ENCODE measurements around the gene ZNF235.

DNA sequence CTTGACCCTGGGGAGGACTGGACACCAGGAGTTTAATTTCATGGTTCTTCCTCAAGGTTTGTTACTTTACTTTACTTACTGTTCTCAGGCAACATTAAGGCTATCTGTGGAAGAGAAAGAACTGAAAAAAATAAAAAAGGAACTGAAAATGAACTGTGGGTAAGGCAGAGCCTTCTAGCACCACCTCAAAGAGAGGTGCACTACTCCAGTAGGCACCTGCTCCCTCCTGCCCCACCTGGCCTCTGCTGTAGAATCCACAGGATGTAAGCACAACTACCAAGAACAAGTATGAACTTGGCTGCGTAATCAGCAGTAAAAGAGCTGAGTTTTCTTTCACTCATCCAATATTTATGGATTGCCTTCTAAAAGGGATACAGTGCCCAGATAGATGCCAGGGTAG is 39.4 kb upstream of the ZNF235 start:
- TF ChIP-seq EZH2phosphoT487 (IDR thresholded peaks at IDR 0.05; ENCODE audit: insufficient read depth, low read depth) (no peak), EZH2 (IDR thresholded peaks at IDR 0.05; ENCODE audit: insufficient read depth, poor library complexity, severe bottlenecking) (no peak)
